Rectal smooth muscle tissue (tissue), 1 donor: Measurements from ENCODE around the gene SMYD3.
"Not testable (repeated sequence)": the region's sequence is repeated elsewhere in the genome, so short reads cannot be mapped to it uniquely, and the experiment has no call there.

ENCODE experiments used
- H3K27ac ChIP-seq: one replicate; pipeline ENCODE4 v1.7.0; 2013; ENCODE audit warnings: low read depth, low read length, inconsistent platforms
- H3K27me3 ChIP-seq: one replicate; pipeline ENCODE4 v1.7.0; 2013; ENCODE audit warnings: low read length; ENCODE audit not compliant: control insufficient read depth, insufficient read depth
- H3K36me3 ChIP-seq: one replicate; pipeline ENCODE4 v1.7.0; 2013; ENCODE audit warnings: low read length; ENCODE audit not compliant: control insufficient read depth, insufficient read depth
- H3K4me1 ChIP-seq: one replicate; pipeline ENCODE4 v1.7.0; 2013; ENCODE audit warnings: low read length; ENCODE audit not compliant: control insufficient read depth, insufficient read depth
- H3K4me3 ChIP-seq: one replicate; pipeline ENCODE4 v1.7.0; 2013; ENCODE audit warnings: low read length
- H3K9ac ChIP-seq: one replicate; pipeline ENCODE4 v1.7.0; 2013; ENCODE audit warnings: low read length

SMYD3 gene

GRCh38 chr1:245750261-245750660, 756.8 kb downstream of the SMYD3 start:
- Histone ChIP-seq H3K9ac (no peak overlapping the region), H3K27me3 (no peaks in the 10 kb centered on the region), H3K4me3 (no peak overlapping the region), H3K4me1 (no peaks in the 10 kb centered on the region), H3K27ac (no peak overlapping the region), H3K36me3 (no peaks in the 10 kb centered on the region)

GRCh38 chr1:245749053-245749452, 758.0 kb downstream of the SMYD3 start:
- Histone ChIP-seq H3K4me1 (no peaks in the 10 kb centered on the region), H3K27ac (no peak overlapping the region), H3K4me3 (no peak overlapping the region), H3K9ac (no peak overlapping the region), H3K27me3 (no peaks in the 10 kb centered on the region), H3K36me3 (no peaks in the 10 kb centered on the region)

- no peaks in the 10 kb centered on the region for H3K4me1 ChIP-seq
- H3K9ac ChIP-seq = no peak overlapping the region
- H3K36me3 ChIP-seq = no peaks in the 10 kb centered on the region
- no peak overlapping the region for H3K27ac ChIP-seq
- H3K27me3 ChIP-seq = no peaks in the 10 kb centered on the region
- H3K4me3 ChIP-seq = no peak overlapping the region
These were observed 758.4 kb downstream of the SMYD3 start for GRCh38 chr1:245748646-245749045.

DNA sequence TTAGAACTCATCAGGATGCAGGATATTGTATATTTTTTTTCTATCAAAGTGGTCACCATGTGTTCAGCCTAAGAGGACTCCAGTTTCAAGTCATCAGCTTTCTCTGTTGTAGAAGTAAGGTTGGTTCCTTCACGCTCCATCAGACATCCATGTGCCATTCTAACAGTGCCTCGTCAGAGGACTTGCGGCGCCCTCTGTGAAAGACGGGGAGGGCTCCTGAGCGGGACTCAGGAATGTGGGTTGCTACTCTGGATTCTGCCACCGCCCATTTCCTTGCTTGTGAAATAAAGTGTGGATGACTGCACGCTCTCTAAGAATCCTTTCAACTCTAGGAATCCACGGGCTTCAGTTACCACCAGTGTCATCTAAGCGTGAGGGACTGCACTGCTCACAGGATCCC, 758.8 kb downstream of the SMYD3 start:
- H3K4me3 ChIP-seq = no peak overlapping the region
- no peak overlapping the region for H3K9ac ChIP-seq
- no peaks in the 10 kb centered on the region for H3K4me1 ChIP-seq
- no peak overlapping the region for H3K27ac ChIP-seq
- H3K36me3 ChIP-seq = no peaks in the 10 kb centered on the region
- H3K27me3 ChIP-seq = no peaks in the 10 kb centered on the region

DNA sequence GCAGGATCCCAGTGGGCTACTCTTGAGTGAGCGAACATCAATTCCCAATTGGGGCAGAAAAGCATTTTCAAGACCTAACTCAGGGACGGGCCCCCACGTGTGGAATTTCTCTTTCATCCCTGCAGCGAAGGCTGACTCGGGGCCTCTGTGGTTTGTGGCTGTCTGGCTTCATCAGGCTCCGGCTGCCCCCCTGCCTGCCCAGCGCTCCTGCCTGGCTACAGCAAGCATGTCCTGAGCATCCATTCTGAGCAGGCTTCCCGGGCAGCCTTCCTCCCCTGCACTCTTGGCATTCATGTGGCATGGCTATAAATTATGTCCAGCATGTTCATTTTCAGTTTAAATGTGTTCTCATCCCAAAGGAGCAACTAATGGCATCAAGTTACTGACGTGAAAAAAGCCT, 764.2 kb downstream of the SMYD3 start:
- Histone ChIP-seq H3K27ac (no peak overlapping the region), H3K36me3 (no peaks in the 10 kb centered on the region), H3K4me1 (no peaks in the 10 kb centered on the region), H3K9ac (no peak overlapping the region), H3K27me3 (no peaks in the 10 kb centered on the region), H3K4me3 (no peak overlapping the region)

DNA sequence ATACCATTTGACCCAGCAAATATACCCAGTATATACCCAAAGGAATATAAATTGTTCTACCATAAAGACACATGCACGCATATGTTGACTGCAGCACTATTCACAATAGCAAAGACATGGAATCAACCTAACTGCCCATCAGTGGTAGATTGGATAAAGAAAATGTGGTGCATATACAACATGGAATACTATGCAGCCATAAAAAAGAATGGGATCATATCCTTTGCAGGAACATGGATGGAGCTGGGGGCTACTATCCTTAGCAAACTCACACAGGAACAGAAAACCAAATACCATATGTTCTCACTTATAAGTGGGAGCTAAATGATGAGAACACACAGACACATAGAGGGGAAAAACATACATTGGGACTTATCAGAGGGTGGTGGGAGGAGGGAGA, 766.7 kb downstream of the SMYD3 start:
- not testable (repeated sequence) for H3K36me3 ChIP-seq, H3K4me1 ChIP-seq, H3K4me3 ChIP-seq, H3K27me3 ChIP-seq, H3K27ac ChIP-seq, H3K9ac ChIP-seq

GRCh38 chr1:245730801-245731200, 776.3 kb downstream of the SMYD3 start:
- Histone ChIP-seq H3K27me3 (no peaks in the 10 kb centered on the region), H3K9ac (no peak overlapping the region), H3K4me1 (no peaks in the 10 kb centered on the region), H3K4me3 (no peak overlapping the region), H3K36me3 (no peaks in the 10 kb centered on the region), H3K27ac (no peak overlapping the region)

GRCh38 chr1:245728035-245728434, 779.0 kb downstream of the SMYD3 start:
- not testable (repeated sequence) for H3K27me3 ChIP-seq, H3K36me3 ChIP-seq, H3K27ac ChIP-seq, H3K9ac ChIP-seq, H3K4me1 ChIP-seq, H3K4me3 ChIP-seq

DNA sequence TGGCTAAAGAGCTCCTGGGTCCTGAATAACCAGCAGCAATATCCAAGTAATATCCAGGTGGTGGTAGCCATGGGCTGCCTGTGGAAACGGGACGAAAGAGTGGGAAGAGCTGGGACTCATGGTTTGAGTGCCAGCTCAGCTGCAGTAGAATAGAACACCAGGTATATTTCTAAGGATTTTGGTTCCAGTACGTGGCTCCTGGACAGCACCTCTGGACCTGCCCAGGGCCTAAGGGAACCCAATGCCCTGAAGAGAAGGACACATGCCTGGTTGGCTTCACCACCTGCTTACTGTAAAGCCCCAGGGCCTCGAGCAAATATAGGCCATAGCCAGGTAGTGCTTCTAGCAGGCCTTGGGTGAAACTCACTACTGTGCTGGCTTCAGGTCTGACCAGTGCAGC, 785.6 kb downstream of the SMYD3 start:
- H3K27me3 ChIP-seq = no peaks in the 10 kb centered on the region
- no peak overlapping the region for H3K9ac ChIP-seq
- no peak overlapping the region for H3K4me3 ChIP-seq
- H3K36me3 ChIP-seq = no peaks in the 10 kb centered on the region
- H3K4me1 ChIP-seq = no peaks in the 10 kb centered on the region
- no peak overlapping the region for H3K27ac ChIP-seq

DNA sequence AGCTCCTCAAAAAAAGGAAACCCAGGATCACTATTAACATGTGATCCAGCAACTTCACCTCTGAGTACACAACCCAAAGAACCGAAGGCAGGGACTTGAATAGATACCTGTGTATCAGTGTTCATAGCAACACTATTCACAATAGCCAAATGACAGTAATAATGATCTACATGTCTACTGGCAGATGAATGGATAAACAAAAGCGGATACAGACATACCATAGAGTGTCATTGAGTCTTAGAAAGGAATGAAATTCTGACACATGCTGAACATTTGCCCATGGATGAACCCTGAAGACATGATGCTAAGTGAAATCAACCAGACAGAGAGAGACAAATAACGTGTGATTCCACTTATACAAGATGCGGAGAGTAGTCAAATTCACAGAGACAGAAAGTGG, 788.1 kb downstream of the SMYD3 start:
- H3K27me3 ChIP-seq = no peaks in the 10 kb centered on the region
- no peak overlapping the region for H3K4me3 ChIP-seq
- no peak overlapping the region for H3K9ac ChIP-seq
- H3K36me3 ChIP-seq = no peaks in the 10 kb centered on the region
- H3K4me1 ChIP-seq = no peaks in the 10 kb centered on the region
- no peak overlapping the region for H3K27ac ChIP-seq

DNA sequence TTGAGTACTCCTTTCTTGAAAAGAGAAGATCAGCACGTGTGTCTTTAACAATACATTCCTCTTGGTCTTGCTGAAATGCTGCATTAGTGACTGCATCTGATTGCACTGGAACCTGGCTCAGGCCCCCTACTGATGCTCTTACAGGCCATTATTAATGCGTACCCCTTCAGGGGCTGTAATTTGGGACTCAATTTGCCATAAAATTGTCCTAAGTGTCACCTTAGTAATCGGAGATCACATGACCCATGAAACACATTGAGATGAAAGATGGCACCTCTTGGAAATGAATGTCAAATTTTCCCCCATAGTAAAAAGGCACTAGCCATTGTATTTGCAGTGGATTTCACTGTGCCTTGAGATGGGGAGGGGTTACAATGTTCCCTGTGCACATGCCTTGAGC, 789.0 kb downstream of the SMYD3 start:
- Histone ChIP-seq H3K36me3 (no peaks in the 10 kb centered on the region), H3K4me3 (no peak overlapping the region), H3K9ac (no peak overlapping the region), H3K27ac (no peak overlapping the region), H3K4me1 (no peaks in the 10 kb centered on the region), H3K27me3 (no peaks in the 10 kb centered on the region)

DNA sequence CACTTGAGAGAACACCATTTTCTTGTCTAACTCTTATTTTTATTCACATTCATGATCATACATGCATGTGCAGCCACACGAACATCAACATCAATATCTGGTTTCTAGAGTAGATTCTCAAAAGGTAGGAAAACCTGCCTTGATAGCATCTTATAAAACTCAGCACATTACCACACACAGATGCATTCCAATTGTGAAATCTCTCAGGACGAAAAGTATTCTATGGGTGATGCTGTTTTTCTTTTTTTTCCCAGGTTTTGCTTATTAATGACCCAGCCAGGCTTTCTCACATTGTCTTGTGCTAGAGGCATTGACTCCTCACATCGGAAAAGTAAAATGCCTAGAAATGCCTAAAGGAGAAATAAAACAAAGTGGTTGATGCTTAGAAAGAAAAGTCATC, 789.5 kb downstream of the SMYD3 start:
- Histone ChIP-seq H3K4me1 (no peaks in the 10 kb centered on the region), H3K27ac (no peak overlapping the region), H3K4me3 (no peak overlapping the region), H3K9ac (no peak overlapping the region), H3K27me3 (no peaks in the 10 kb centered on the region), H3K36me3 (no peaks in the 10 kb centered on the region)

GRCh38 chr1:245716561-245716960, 790.5 kb downstream of the SMYD3 start:
- H3K27ac ChIP-seq = no peak overlapping the region
- H3K4me3 ChIP-seq = no peak overlapping the region
- no peaks in the 10 kb centered on the region for H3K36me3 ChIP-seq
- H3K27me3 ChIP-seq = no peaks in the 10 kb centered on the region
- H3K9ac ChIP-seq = no peak overlapping the region
- no peaks in the 10 kb centered on the region for H3K4me1 ChIP-seq

DNA sequence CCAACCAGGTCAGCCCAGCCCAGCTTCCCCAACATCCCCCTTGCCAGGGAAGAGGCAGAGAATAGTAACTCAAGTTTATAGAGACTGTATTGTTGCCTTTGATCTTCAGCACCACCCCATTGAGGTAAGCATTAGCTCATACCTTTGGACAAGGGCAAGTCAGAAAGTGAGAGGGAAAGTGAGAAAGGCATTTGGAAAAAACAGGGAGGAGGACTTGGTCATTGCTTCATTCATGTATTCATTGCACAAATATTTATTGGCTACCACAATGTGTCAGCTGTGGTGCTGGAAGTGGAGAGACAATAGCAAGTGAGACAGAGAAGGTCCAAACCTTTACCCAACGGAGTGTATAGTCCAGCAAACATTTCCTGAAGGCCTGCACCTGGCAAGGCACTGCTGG, 791.1 kb downstream of the SMYD3 start:
- H3K4me1 ChIP-seq = no peaks in the 10 kb centered on the region
- H3K4me3 ChIP-seq = no peak overlapping the region
- no peak overlapping the region for H3K9ac ChIP-seq
- no peaks in the 10 kb centered on the region for H3K27me3 ChIP-seq
- no peak overlapping the region for H3K27ac ChIP-seq
- H3K36me3 ChIP-seq = no peaks in the 10 kb centered on the region
